ENCODE measurements around the gene E2F4.

The E2F4 gene, protein sequence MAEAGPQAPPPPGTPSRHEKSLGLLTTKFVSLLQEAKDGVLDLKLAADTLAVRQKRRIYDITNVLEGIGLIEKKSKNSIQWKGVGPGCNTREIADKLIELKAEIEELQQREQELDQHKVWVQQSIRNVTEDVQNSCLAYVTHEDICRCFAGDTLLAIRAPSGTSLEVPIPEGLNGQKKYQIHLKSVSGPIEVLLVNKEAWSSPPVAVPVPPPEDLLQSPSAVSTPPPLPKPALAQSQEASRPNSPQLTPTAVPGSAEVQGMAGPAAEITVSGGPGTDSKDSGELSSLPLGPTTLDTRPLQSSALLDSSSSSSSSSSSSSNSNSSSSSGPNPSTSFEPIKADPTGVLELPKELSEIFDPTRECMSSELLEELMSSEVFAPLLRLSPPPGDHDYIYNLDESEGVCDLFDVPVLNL

DNA sequence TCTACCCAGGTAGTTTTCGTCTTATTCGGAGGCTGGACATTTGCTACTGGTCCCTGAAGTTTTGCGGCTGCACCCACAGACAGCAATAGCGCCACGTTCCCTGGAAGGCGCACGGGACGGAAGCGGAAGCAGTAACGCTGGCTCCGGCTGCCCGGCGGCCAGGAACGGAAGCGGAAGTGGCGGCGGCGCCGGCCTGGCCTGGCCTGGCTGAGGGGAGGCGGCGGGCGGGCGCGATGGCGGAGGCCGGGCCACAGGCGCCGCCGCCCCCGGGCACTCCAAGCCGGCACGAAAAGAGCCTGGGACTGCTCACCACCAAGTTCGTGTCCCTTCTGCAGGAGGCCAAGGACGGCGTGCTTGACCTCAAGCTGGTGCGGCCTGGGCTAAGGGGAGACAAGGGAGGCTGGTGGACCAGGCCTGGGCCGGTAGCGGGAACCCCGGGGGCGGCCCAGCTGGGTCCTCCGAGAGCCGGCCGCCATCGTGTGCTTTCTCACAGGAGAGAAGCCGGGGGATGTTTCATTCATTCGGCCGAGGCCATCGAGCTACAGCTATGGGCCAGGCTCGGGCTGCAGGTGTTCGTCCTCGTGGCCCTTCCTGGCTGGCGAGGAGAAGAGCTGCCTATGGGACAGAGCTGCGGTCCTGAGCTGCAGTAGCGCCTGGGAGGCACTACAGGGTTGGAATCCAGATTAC is at the start of gene E2F4:
Gene E2F4 (plus strand): TSS at position 161 of the 687 bp plus-strand sequence. CDS start 73 bp downstream, at position 234.
- DNase-seq (ENCODE audit: low spot score): peak; percentile 94

DNA sequence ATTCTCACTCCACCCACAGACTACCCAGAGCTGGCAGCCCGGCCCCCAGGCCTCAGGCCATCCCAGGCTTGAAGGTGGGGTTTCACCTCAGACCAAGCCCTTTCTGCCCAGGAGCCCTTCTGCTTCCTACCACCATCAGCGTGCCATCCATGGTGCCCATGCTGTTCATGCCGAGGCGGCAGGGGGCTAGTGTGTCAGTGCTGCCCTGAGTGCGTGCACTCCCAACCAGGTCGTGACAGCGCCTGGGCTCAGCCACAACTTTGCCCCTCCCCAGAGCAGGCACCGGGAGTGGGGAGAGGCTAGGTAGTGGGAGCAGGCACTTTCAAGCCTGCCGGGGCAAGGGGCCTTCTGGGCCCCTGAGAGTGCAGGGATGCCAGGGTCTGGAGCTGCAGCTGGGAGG is 49.6 kb upstream of the E2F4 start:
- DNase-seq (ENCODE audit: low spot score): no peak

DNA sequence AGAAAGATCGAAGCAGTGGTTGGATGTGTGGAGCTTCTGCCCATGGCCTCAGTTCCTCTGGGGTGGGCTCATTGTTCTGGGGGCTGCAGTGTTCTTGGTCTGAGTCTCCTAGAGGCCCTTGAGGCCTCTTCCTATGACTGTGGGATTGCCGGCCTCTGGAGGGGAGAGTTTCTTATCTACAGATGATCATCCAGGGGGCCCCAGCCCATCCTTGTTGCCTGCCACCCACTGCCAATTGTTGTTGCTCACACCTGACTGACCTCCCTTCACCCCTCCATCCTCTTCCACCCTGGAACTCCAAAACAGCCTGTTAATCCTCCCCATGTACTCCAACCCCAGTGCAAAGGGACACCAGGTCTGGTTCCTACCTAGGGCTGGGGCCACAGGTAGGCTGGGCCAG is 47.0 kb upstream of the E2F4 start:
- no peak for DNase-seq (ENCODE audit: low spot score)

DNA sequence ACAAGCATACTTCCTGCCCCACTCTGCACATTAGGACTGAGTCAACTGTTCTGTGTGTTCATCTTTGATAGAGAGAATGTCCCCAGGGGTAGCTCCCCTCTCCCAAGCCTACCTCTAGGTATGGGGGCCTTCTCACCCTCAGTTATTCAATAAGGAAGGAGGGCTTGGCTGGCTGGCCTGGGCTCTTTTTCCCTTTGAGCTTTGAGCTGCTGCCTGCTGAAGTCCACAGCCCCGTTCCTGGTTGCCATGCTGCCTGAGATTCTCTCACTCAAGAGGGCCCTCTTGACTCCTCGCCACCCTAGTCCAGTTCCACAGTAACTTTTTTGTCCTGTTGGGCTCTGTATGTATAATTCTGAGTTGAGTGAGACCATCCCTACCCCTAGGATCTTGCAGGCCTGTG is 46.2 kb upstream of the E2F4 start:
- no peak for DNase-seq (ENCODE audit: low spot score)

DNA sequence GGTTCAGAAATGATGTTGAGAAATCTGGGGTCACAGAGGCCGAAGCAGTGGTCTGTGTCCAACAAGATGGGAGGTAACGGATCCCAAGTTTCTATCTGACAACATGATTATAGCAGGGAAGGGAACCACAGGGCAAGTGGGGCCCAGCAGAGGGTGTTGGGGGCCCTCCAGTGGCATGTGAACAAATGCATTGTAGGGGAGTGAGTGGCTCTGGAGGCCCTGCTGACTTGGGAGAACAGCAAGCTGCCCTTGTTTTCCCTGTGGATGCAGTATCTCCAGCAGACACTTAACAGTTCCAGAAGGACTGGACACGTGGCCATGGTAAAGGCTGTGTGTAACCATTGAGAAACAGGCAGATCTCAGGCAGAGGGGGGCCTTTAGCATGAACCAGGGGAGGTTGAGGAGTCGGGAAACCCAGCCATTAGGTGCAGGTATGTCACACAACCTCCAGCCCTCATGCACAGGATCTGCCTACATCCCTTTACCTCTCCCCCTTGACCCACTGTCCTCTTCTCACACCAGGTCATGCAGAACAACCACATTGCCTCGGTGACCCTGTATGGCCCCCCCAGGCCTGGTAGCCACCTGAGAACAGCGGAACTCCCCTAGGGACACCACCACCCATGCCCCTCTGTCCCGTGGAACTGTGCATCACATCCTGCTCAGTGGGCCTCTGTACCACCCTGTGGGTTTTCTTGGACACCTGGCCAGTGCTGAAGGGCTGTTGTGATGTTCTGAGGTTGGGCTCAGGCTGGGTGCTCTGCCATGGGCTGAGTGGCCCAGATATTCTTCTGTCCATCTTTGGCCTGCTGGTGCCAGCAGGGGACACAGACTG is 45.2 kb upstream of the E2F4 start:
- no peak for DNase-seq (ENCODE audit: low spot score)

DNA sequence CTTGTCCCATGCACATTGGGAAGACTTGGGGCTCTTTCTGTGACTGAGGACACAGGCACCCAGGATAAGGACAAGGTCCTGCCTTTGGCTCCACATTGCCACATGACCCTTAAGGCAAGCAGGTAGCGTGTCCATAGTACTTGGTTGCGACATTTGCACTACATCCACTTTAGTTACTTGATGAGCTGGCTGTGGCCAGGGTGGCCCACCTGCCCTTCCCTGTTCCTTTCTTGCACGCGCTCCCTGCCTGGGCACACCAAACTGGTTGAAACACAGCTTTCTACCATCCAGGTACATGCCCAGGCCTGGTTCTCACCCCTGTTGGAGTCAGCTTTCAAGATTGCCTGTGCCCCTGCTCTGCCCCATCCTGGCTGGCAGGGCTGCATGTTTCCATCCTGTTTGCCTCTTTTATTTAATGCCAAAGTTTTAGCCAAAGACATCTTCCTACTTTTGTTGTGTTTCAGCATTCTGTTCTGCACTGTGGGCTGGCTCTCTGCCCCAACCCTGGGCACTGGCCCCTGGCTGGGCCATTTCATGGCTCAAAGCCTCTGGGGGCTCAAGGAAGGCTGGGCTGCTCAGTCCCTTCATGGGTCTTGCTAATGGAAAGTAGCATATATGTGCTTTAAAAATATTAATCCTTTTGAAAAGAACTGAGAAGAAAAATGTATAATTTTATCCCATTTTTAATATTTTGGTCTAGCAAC is 44.4 kb upstream of the E2F4 start:
- no peak for DNase-seq (ENCODE audit: low spot score)

DNA sequence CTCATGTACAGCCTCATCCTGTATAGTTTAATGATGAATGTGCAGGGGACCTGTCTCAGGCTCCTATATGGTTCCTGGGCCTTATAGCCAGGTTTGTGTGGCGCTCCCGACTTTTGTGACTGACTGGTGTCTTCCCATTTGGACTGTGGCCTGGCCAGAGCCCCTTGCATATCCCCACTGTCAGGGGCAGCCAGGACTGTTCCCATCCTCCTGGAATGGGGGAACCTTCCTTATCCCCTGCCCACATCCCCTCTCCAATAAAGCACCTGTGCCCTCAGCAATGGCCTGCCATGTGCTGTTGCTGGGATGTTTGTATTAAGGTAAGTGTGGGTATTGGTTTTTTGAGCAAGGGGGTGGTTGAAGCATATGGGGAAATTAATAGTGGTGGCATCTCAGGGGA is 43.7 kb upstream of the E2F4 start:
- DNase-seq (ENCODE audit: low spot score): no peak

DNA sequence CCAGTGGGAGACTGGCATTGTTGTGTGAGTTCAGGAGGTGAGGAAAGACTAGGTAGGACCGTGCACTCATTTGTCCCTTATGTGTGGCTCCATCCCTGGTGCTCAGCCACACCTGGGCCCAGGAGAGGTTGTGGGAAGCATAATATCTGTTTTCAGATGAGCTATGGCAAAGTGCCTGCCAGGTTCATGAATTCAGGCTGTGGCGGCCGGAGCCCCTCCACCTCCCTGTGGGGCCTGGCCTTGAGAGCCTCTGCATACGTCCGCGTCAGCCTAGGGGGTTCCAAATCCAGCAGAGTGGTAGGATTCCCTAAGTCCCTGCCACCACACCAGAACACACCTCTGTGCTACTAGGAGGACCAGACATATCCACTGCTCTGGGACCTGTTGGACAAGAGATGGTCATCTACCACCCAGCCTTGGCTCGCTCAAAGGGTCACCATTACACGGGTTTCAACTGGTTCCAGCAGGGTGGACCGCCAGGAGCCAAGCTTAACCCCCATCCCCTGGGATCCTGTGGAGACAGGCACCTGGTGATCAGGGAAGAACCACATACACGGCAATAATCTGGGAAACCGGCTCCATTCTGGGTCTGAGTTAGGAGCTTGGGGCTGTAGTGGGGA is 43.2 kb upstream of the E2F4 start:
- no peak for DNase-seq (ENCODE audit: low spot score)

DNA sequence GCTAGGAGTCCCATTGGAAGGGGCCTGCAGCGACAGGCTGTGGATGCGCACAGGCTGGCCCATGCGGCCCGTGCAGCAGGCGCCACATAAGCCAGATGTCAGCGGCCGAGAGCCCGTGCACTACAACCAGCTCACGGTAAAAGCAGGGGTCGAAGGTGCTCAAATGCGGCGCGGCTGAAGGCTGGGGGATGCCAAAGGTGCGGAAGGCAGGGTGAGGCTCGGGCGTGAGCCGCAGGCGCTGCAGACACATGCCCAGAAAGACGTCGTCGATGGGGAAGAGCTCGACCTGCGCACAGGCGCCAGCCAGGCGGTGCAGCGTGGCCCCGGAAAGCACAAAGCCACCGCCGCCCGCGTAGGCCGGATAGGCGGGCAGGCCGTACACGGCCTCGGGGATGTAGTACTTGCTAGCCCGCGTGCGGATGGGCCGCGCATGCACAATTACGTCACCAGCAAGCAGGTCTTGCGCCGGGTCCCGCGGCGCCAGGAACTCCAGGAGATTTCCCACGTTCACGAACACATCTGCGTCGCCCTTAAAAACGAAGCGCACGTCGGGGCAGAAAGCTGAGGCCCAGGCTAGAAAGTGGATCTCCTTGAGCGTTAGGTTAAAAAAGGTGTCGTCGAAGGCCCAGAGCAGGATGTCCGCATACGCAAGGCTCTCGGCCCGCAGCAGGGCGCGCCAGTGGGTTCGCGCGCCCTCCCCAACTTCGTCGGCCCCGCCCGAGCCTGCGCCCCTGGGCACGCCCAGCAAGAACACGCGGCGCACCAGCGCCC is 42.5 kb upstream of the E2F4 start:
- DNase-seq (ENCODE audit: low spot score): no peak

DNA sequence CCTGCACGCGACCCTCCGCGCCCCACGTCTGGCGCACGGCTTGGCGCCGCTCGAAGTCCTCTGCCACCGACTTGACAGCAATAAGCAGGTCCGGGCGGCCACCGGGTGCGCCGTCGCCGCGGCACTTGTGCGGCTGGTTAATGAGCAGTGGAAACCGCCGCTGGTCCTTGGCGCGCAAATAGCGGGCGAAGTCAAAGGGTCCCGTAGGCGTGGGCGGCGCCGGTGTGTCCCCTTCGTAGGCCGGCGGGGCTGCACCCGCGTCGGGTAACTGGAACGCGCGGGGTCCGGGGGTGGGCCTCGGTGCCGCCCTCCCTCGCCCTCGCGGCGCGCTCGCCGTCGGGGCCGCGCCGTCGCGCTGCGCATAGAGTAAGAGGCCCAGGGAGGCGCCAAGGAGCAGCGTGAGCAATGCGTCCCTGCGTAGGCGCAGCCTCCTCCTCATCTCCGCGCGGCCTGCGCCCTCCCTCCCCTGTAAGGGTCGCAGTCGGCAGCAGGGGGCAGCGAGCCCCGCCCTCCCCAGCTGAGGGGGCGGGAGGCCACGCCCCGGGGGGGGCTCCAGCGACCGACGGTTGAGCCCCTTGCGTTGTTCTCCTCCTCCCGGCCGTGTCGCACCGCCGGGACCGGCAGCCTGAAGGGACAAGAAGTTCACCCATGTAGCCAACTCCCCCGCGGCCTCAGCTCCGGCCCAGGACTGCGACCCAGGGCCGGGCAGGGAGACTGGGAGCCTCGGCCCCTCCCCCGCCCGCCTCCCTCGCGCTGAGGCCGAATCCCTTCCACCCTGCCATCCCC is 41.7 kb upstream of the E2F4 start:
- no peak for DNase-seq (ENCODE audit: low spot score)

DNA sequence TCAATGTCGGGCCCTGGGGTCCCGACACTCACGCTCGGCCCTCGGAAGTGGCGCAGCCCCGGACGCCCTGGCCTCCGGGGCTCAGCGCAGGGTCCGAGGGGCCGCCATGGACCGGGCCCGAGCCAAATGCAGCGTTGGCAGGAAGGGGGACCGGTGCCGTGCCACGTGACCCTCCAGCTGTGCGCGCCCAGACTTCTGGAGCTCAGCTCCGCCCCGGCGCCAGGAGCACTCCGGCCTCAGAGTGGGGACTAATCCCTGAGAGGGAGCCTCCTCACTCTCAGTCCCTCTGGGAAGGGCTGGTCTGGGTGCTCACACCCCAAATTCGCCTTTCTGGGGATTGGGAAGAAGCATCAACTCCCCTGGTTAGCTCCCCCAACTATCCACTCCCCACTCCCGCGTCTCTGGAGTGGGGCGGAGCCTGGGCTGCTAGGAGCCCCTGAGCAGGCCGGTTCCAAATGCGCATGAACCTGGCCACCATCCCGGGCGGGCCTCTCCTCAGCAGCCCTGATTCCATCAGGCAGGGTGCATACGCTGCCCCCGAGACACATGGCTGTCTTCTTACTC is 41.0 kb upstream of the E2F4 start, which contains the start of gene B3GNT9:
Gene B3GNT9 (minus strand): TSS at position 166 of the 564 bp plus-strand sequence. CDS start 513 bp downstream, outside the sequence.
- no peak for DNase-seq (ENCODE audit: low spot score)

DNA sequence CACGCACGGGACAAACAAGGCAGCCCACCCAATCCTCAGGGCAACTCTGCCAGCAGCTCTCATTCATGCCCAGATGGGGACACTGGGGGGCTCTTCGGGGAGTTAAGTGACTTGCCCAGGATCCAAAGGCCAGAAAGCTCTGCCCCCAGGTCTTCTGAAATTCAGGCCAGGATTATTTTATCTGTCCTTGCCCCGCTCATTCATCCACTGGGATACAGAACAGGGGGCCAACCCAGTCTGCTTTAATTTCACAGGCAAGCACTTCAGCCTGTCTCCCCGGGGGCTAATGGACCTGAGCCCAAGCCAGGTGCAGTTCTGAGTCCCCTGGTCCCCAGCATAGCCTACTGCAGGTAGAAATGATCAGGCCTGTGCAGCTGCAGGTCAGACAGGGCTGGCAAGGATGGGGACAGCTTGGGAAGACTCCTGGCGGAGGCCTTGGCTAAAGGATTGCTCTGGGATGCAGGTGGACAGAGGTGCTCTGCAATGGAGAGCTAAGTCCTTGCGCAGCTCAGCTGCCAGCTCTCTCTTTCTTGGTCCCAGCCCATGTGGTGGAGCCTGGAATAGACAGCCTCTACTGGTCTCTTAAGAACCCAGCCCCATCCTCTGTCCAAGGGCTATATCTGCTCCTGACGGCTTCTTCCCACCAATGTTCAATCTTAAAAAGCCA is 40.4 kb upstream of the E2F4 start:
- no peak for DNase-seq (ENCODE audit: low spot score)

DNA sequence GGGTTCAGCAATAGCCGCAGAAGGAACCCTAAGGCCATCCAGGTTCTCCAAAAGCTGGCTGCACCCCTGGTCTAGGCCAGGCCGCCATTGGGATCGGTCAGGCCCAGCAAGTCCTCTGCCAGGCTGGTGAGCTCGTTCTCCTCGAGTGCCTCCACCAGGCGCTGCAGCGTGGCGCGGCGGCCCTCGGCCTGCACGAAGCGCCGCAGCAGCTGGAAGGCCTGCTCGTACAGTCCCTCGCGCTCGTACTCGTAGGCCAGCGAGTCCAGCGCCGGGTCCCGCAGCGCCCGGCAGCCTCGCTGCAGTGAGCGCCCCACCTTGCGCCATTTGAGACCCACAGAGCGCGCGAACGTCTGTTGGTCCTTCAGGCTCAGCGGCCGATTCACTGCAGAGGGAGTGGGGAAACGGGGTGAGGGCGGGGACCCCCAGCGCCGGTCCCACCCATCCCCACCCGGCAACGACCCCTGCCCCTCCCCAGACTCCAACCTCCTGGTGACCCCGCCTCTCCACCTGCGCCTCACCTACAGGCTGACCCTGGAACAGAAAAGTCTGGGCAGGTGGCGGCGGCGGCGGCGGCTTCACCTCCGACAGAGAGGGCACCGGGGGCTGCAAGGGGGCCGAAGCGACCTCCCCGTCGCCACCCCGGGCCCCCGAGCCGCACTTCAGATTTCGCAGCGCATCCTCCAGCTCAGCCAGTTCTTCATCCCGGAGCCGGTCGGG is 37.2 kb upstream of the E2F4 start:
- no peak for DNase-seq (ENCODE audit: low spot score)

DNA sequence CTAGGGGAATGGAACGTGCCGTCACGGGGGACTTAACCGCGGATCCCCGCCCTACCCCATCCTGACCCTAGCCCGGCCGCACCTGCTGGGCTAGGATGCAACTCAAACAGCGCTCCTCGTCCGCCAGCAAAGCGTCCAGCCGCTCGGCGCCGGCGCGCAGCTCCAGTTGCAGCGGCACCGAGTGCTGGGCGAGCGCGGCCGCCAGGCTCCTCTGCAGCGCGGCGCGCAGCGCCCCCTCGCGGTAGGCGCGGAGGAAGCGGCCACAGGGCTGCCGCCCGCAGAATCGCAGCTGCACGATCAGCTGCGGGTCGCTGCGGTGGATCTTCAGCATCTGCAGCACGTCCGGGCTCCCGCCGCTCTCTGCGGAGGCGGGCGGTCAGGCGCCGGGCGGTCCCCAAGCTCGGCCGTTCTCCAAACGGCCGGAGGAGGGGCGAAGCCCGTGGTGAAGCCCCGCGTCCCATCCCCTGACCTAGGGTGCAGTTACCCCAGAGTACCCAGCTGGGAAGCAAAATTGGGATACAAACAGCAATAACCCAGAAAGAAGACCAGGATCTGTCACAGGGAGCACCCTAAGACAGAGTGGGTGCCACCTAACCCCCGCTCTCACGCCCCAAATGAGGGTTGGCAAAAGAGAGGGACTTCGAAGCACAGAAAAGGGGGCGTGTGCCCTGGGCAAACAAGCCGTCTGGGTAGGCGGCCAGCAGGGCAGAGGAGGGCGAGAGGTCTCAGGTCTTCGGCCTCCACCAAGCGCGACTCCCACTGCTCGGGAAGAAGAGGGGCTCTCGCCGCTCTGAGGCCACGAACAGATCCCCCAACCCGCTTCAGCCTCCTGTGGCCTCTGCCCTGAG is 36.4 kb upstream of the E2F4 start:
- peak; percentile 74 for DNase-seq (ENCODE audit: low spot score)

DNA sequence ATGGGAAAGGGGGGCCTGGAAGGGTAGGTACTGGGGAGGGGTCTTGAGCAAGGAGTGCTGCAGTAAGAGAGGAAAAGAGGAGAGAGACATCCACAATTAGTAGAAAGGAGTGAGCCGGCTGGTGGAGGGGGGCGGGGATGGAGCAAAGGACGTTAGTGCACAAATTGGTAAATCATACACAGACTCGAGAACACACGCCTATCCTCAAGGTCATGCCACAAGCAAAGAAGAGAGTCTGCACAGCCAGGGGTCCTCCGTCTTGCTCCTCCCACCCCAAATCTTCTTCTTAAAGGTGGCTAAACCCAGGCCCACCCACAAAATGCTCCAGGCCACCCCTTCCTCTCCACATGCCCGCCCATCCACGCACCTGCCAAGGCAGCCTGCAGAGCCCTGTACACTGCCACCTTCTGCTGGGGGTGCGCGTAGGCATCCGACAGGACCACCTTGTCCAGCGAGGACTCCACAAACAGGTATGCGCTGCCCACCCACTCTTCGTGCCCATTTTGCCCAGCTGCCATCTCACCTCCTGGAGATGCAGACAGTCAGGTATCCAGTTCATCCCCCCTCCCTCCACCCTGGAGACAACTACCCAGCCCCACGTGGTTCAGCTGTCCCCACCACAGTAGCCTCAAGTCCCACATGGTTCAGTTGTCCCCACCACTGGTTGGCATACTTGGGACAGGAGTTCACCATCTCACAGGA is 35.7 kb upstream of the E2F4 start:
- no peak for DNase-seq (ENCODE audit: low spot score)

DNA sequence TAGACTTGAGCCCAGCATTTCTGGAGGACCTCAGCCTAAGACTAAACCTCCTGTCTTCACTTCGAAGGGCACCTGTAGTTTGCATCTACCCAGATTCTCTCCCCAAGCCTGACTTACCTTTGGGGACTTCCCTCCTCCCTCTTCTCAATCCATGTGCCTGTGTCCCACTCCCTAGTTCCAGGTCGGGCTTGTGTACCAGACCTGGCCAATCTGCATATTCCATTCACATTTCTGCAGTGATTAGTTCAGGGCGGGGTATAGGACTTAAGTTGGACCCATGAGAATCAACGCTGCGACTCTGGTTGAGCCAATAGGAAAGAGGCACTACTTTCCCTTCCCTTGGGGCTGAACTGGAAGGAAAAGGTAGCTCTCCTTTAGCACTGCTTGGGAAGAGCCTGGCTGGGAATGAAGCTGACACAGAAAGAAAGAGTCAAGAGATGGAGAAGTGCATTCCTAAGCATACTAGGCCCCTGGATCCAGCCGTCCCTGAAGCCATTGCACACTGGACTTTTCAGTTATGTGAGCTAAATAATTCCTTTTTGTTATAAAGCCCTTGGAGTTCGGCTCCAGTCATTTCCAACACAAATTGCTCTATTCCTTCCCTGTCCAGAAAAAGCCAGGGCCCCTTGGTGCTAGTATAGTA is 34.7 kb upstream of the E2F4 start:
- no peak for DNase-seq (ENCODE audit: low spot score)
